ENCODE results near the gene NTSR1.

DNA sequence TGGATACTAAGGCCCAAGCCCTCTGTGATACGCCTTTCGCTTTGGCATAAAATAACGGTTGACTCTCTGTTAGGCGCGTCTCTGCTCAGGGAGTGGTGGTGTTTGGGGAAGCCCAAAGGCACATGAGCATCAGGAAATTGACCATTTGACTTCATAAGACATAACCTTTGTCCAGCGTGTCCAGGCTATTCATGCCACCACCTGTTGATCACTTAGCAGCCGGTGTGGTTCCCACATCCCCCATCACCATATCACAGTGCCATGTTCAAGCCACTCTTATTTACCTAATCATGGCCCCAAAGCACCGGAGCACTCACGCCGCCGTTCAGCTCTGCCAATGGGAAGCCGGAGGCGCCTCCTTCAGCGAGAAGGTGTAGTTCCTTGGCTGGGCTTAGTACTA, 38.5 kb upstream of the NTSR1 start:
- TF ChIP-seq, protein P1, sequence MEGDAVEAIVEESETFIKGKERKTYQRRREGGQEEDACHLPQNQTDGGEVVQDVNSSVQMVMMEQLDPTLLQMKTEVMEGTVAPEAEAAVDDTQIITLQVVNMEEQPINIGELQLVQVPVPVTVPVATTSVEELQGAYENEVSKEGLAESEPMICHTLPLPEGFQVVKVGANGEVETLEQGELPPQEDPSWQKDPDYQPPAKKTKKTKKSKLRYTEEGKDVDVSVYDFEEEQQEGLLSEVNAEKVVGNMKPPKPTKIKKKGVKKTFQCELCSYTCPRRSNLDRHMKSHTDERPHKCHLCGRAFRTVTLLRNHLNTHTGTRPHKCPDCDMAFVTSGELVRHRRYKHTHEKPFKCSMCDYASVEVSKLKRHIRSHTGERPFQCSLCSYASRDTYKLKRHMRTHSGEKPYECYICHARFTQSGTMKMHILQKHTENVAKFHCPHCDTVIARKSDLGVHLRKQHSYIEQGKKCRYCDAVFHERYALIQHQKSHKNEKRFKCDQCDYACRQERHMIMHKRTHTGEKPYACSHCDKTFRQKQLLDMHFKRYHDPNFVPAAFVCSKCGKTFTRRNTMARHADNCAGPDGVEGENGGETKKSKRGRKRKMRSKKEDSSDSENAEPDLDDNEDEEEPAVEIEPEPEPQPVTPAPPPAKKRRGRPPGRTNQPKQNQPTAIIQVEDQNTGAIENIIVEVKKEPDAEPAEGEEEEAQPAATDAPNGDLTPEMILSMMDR (IDR thresholded peaks at IDR 0.05): no peak
- TF ChIP-seq POLR2A (IDR thresholded peaks at IDR 0.05): no peak

Measured in right lobe of liver (tissue), 4 donors.